Small intestine (tissue), 7 donors: ENCODE results near the gene ERG. TPM values are rescaled to one million over a fixed set of nuclear protein-coding genes. Genes with fewer than 3 reads are reported as not detected.

ENCODE experiments used
- DNase-seq, 2 donors: peaks; one replicate each; pipeline versions ENCODE4 v3.0.0 to v3.0.0-alpha.2; 2013
- FAIRE-seq: peaks from 2 replicates; lab custom pipeline; 2012; peaks lifted over from hg19 to GRCh38; lab: Jason Lieb, UNC
- H3K27ac ChIP-seq, 3 donors: one replicate each; pipeline ENCODE4 v1.5.1; 2013; ENCODE audit warnings: low read length in 2 of 3, mild to moderate bottlenecking in 2 of 3, control low read depth in 1 of 3, inconsistent platforms in 1 of 3, low read depth in 1 of 3, moderate library complexity in 1 of 3
- H3K27me3 ChIP-seq, 3 donors: one replicate each; pipeline ENCODE4 v1.6.1; 2013; ENCODE audit warnings: low read length in 3 of 3, inconsistent platforms in 1 of 3; ENCODE audit not compliant: control insufficient read depth in 3 of 3, insufficient read depth in 3 of 3
- H3K36me3 ChIP-seq, 3 donors: one replicate each; pipeline ENCODE4 v1.6.1; 2013; ENCODE audit warnings: low read length in 3 of 3, inconsistent platforms in 1 of 3, low read depth in 1 of 3, mild to moderate bottlenecking in 1 of 3, moderate library complexity in 1 of 3; ENCODE audit not compliant: control insufficient read depth in 3 of 3, insufficient read depth in 2 of 3
- H3K4me1 ChIP-seq, 3 donors: one replicate each; pipeline ENCODE4 v1.6.1; 2013; ENCODE audit warnings: low read length in 2 of 3, inconsistent platforms in 1 of 3, low read depth in 1 of 3, mild to moderate bottlenecking in 1 of 3, moderate library complexity in 1 of 3; ENCODE audit not compliant: control insufficient read depth in 3 of 3, insufficient read depth in 2 of 3
- H3K4me3 ChIP-seq, 3 donors: one replicate each; pipeline ENCODE4 v1.5.1; 2013; ENCODE audit warnings: low read length in 3 of 3, control low read depth in 1 of 3, inconsistent platforms in 1 of 3, low read depth in 1 of 3, mild to moderate bottlenecking in 1 of 3, moderate library complexity in 1 of 3
- H3K9me3 ChIP-seq, 2 donors: one replicate each; pipeline ENCODE4 v1.6.1; 2013; ENCODE audit warnings: low read depth in 1 of 2, low read length in 1 of 2; ENCODE audit not compliant: control insufficient read depth in 2 of 2, insufficient read depth in 1 of 2
- WGBS, 3 donors: extraction: QIAGEN DNeasy Blood & Tissue Kit; methylation state at CpG; one replicate each; pipeline ENCODE4 v1.1.7; 2013; 5-methylcytosine and 5-hydroxymethylcytosine counted together
- polyA plus RNA-seq, 4 donors: library from polyadenylated mRNA; stranded (reverse) in 3 of 4; unstranded in 1 of 4; fragments of 200-250 nt in 3 of 4; fragments of 120-200 nt in 1 of 4; gene quantifications; one replicate each; pipeline versions ENCODE4 v1.2.1 to v1.2.3, GENCODE V29; 2013
- donor health status: healthy with polysubstance abuse.
- donor health status: control.
- donor health status: control.
- donor health status: Bipolar disorder and iron deficiency.
- donor health status: healthy.

ERG gene
- polyA plus RNA-seq, 4 donors, result 0.22 to 10.8 (median 3.4) TPM

GRCh38 chr21:38346286-38346685 is 152.0 kb downstream of the ERG start:
- Histone ChIP-seq H3K4me1 (no peaks in the 10 kb centered on the region), H3K27me3 (no peaks in the 10 kb centered on the region), H3K36me3 (no peaks in the 10 kb centered on the region), H3K27ac (no peak overlapping the region), H3K9me3 (no peaks in the 10 kb centered on the region), H3K4me3 (no peak overlapping the region)
- 59 to 76% (median 63%) methylated on average over 5 of the region's 5 CpGs for WGBS, 3 donors
- FAIRE-seq, result no peak
- no peak for DNase-seq

- FAIRE-seq, result no peak
- no peak for DNase-seq
- Histone ChIP-seq H3K27me3 (no peaks in the 10 kb centered on the region), H3K4me1 (no peaks in the 10 kb centered on the region), H3K9me3 (no peaks in the 10 kb centered on the region), H3K4me3 (no peak overlapping the region), H3K27ac (no peak overlapping the region), H3K36me3 (no peaks in the 10 kb centered on the region)
- WGBS, 3 donors, result 12 to 43% (median 19%) methylated on average over 6 of the region's 6 CpGs
Observed at GRCh38 chr21:38343691-38344090, 154.6 kb downstream of the ERG start.

GRCh38 chr21:38342739-38343138 is 155.5 kb downstream of the ERG start:
- 15 to 58% (median 24%) methylated on average over 1 of the region's 1 CpG for WGBS, 3 donors
- H3K4me3 ChIP-seq, result no peak overlapping the region
- DNase-seq (no peak), FAIRE-seq (no peak)
- no peaks in the 10 kb centered on the region for H3K27me3 ChIP-seq
- H3K4me1 ChIP-seq, result no peaks in the 10 kb centered on the region
- H3K27ac ChIP-seq, result no peak overlapping the region
- no peaks in the 10 kb centered on the region for H3K9me3 ChIP-seq
- no peaks in the 10 kb centered on the region for H3K36me3 ChIP-seq

GRCh38 chr21:38341546-38342012 is 156.7 kb downstream of the ERG start:
- WGBS, 3 donors, result 86 to 92% (median 88%) methylated on average over 5 of the region's 5 CpGs
- FAIRE-seq (no peak), DNase-seq (no peak)
- no peaks in the 10 kb centered on the region for H3K27me3 ChIP-seq
- H3K4me1 ChIP-seq, result no peaks in the 10 kb centered on the region
- no peak overlapping the region for H3K27ac ChIP-seq
- H3K36me3 ChIP-seq, result no peaks in the 10 kb centered on the region
- H3K9me3 ChIP-seq, result no peaks in the 10 kb centered on the region
- no peak overlapping the region for H3K4me3 ChIP-seq

GRCh38 chr21:38340131-38340530 is 158.1 kb downstream of the ERG start:
- Histone ChIP-seq H3K27me3 (no peaks in the 10 kb centered on the region), H3K36me3 (no peaks in the 10 kb centered on the region), H3K9me3 (no peaks in the 10 kb centered on the region), H3K4me1 (no peaks in the 10 kb centered on the region), H3K4me3 (no peak overlapping the region), H3K27ac (no peak overlapping the region)
- no peak for FAIRE-seq
- WGBS, 3 donors, result 90 to 93% (median 91%) methylated on average over 4 of the region's 4 CpGs
- DNase-seq, result no peak

- 92 to 96% (median 96%) methylated on average over 5 of the region's 5 CpGs for WGBS, 3 donors
- Histone ChIP-seq H3K9me3 (no peaks in the 10 kb centered on the region), H3K36me3 (no peaks in the 10 kb centered on the region), H3K4me1 (no peaks in the 10 kb centered on the region), H3K27me3 (no peaks in the 10 kb centered on the region), H3K27ac (no peak overlapping the region), H3K4me3 (no peak overlapping the region)
- FAIRE-seq (no peak), DNase-seq (no peak)
Observed at GRCh38 chr21:38337793-38338192, 160.5 kb downstream of the ERG start.

GRCh38 chr21:38334866-38335265 is 163.4 kb downstream of the ERG start:
- no peak overlapping the region for H3K4me3 ChIP-seq
- H3K27me3 ChIP-seq, result no peaks in the 10 kb centered on the region
- no peak for FAIRE-seq
- H3K27ac ChIP-seq, result no peak overlapping the region
- WGBS, 3 donors, result 86 to 87% (median 87%) methylated on average over 8 of the region's 8 CpGs
- H3K9me3 ChIP-seq, result no peaks in the 10 kb centered on the region
- no peaks in the 10 kb centered on the region for H3K4me1 ChIP-seq
- no peaks in the 10 kb centered on the region for H3K36me3 ChIP-seq
- no peak for DNase-seq

GRCh38 chr21:38333301-38334272 is 164.7 kb downstream of the ERG start:
- Histone ChIP-seq H3K4me3 (no peak overlapping the region), H3K4me1 (no peaks in the 10 kb centered on the region), H3K36me3 (no peaks in the 10 kb centered on the region), H3K27me3 (no peaks in the 10 kb centered on the region), H3K9me3 (no peaks in the 10 kb centered on the region), H3K27ac (no peak overlapping the region)
- no peak for FAIRE-seq
- no peak for DNase-seq
- 69 to 83% (median 75%) methylated on average over 8 of the region's 8 CpGs for WGBS, 3 donors
